Esophagus squamous epithelium (tissue), 4 donors: Measurements from ENCODE around the gene LGR6.

Experiments used
- POLR2A ChIP-seq, 4 donors: fragments of 450-650 bp; IDR thresholded peaks; one replicate each; pipeline ENCODE4 v1.6.1; 2017; ENCODE audit warnings: antibody characterized with exemption in 4 of 4, mild to moderate bottlenecking in 4 of 4, moderate library complexity in 3 of 4
- TF ChIP-seq, protein P1 (sequence below), 6 experiments: fragments of 450-650 bp in 4 of 6; fragments of 200-600 bp in 2 of 6; sonication (generic) in 2 of 6; IDR thresholded peaks; one replicate each; pipeline ENCODE4 v1.5.1; 2016 to 2019; ENCODE audit warnings: antibody characterized with exemption in 6 of 6, mild to moderate bottlenecking in 4 of 6, moderate library complexity in 4 of 6

DNA sequence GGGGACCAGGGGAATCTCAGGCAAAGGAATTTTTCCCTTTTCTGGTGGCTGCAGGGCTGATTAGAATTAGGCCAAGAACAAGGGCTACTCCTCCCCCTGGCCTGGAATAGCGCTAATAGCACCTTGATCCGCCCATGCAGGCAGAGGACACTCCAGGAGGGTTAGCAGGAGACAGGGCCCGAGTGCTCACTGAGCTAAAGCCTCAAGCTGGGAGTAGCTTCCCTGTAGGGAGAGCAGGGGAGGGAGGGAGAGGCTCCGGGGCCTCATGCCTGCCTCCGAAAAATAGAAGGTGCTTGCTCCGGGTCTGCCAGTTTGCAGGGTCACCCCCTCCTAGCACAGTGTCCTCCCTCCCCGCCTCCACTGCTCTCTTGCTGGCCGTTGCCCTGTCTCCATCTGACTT lies 37.0 kb upstream of the LGR6 start:
- TF ChIP-seq, protein P1, sequence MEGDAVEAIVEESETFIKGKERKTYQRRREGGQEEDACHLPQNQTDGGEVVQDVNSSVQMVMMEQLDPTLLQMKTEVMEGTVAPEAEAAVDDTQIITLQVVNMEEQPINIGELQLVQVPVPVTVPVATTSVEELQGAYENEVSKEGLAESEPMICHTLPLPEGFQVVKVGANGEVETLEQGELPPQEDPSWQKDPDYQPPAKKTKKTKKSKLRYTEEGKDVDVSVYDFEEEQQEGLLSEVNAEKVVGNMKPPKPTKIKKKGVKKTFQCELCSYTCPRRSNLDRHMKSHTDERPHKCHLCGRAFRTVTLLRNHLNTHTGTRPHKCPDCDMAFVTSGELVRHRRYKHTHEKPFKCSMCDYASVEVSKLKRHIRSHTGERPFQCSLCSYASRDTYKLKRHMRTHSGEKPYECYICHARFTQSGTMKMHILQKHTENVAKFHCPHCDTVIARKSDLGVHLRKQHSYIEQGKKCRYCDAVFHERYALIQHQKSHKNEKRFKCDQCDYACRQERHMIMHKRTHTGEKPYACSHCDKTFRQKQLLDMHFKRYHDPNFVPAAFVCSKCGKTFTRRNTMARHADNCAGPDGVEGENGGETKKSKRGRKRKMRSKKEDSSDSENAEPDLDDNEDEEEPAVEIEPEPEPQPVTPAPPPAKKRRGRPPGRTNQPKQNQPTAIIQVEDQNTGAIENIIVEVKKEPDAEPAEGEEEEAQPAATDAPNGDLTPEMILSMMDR (IDR thresholded peaks at IDR 0.05), result no peak
- no peak for TF ChIP-seq POLR2A (IDR thresholded peaks at IDR 0.05)
